Smooth muscle cell (in vitro differentiated cells): ENCODE results near the gene ADAMTSL3. TPM values are rescaled to one million over a fixed set of nuclear protein-coding genes. Genes with fewer than 3 reads are reported as not detected.
"Not testable (repeated sequence)": the region's sequence is repeated elsewhere in the genome, so short reads cannot be mapped to it uniquely, and the experiment has no call there.

Source experiments
- DNase-seq: peaks from one replicate; lab custom pipeline; 2025; ENCODE audit not compliant: unreplicated experiment; lab: John Stamatoyannopoulos, UW
- H2AFZ ChIP-seq: fragments of 200-600 bp; sonication (generic); 2 replicates; pipeline ENCODE4 v1.6.0; 2016; ENCODE audit warnings: antibody characterized with exemption, low read depth, mild to moderate bottlenecking
- H3F3A ChIP-seq: fragments of 200-600 bp; sonication (generic); 2 replicates; pipeline ENCODE4 v1.6.0; 2017; ENCODE audit warnings: antibody characterized with exemption, low read depth
- H3K27ac ChIP-seq: fragments of 200-600 bp; sonication (generic); 2 replicates; pipeline ENCODE4 v1.5.1; 2016; ENCODE audit warnings: low read depth, mild to moderate bottlenecking
- H3K27me3 ChIP-seq: fragments of 200-600 bp; sonication (generic); 2 replicates; pipeline ENCODE4 v1.6.1; 2016; ENCODE audit warnings: low read depth, mild to moderate bottlenecking
- H3K36me3 ChIP-seq: fragments of 200-600 bp; sonication (generic); 2 replicates; pipeline ENCODE4 v1.5.1; 2016; ENCODE audit warnings: low read depth
- H3K4me1 ChIP-seq: fragments of 200-600 bp; sonication (generic); 2 replicates; pipeline ENCODE4 v1.5.1; 2016; ENCODE audit warnings: low read depth
- H3K4me2 ChIP-seq: fragments of 200-600 bp; sonication (generic); 2 replicates; pipeline ENCODE4 v1.6.0; 2016; ENCODE audit warnings: mild to moderate bottlenecking
- H3K4me3 ChIP-seq: fragments of 200-600 bp; sonication (generic); 2 replicates; pipeline ENCODE4 v1.5.1; 2016; ENCODE audit warnings: mild to moderate bottlenecking
- H3K79me2 ChIP-seq: fragments of 200-600 bp; sonication (generic); 2 replicates; pipeline ENCODE4 v1.6.0; 2016; ENCODE audit warnings: low read depth, mild to moderate bottlenecking
- H3K9ac ChIP-seq: fragments of 200-600 bp; sonication (generic); 2 replicates; pipeline ENCODE4 v1.6.0; 2016; ENCODE audit warnings: low read depth
- H3K9me3 ChIP-seq: fragments of 200-600 bp; sonication (generic); replicated peaks from 2 replicates; pipeline ENCODE4 v1.5.1; 2016; ENCODE audit warnings: low read depth
- H4K20me1 ChIP-seq: fragments of 200-600 bp; sonication (generic); 2 replicates; pipeline ENCODE4 v1.6.0; 2016; ENCODE audit warnings: low read depth
- CTCF ChIP-seq: fragments of 200-600 bp; sonication (generic); IDR thresholded peaks from 2 replicates; pipeline ENCODE4 v1.5.1; 2017; ENCODE audit warnings: borderline replicate concordance, mild to moderate bottlenecking, antibody characterized with exemption; ENCODE audit not compliant: insufficient read depth, poor library complexity, severe bottlenecking
- WGBS: methylation state at CpG from one replicate; pipeline ENCODE4 v1.1.7; 2016; ENCODE audit warnings: low lambda C conversion rate; 5-methylcytosine and 5-hydroxymethylcytosine counted together
- polyA plus RNA-seq: library from polyadenylated mRNA; unstranded; fragments of >200 nt; fragmentation: Nextera tagmentation; extraction: Ambion mirVana; gene quantifications from 2 replicates; pipeline ENCODE4 v1.2.1, GENCODE V29; 2016
- total RNA-seq: library from RNA; depleted of rRNA; stranded (reverse); fragments of >200 nt; gene quantifications from 2 replicates; pipeline ENCODE4 v1.2.3, GENCODE V29; 2014

Gene ADAMTSL3
- total and polyA plus RNA-seq, 2 experiments from 2014 or later, result 0.17 to 0.22 TPM

GRCh38 chr15:83747050-83747717 lies 93.3 kb downstream of the ADAMTSL3 start:
- Histone ChIP-seq H3K4me3 (no peak overlapping the region), H3K4me2 (peak overlapping the region; percentile 61), H3K4me1 (no peaks in the 10 kb centered on the region), H3K9me3 (no peaks in the 10 kb centered on the region), H3K27ac (no peak overlapping the region), H3F3A (no peaks in the 10 kb centered on the region), H3K79me2 (no peaks in the 10 kb centered on the region), H2AFZ (peak overlapping the region; percentile 42), H3K36me3 (no peaks in the 10 kb centered on the region), H3K27me3 (peaks cover 8% of the 10 kb centered on the region), H3K9ac (no peak overlapping the region), H4K20me1 (no peaks in the 10 kb centered on the region)
- 71% methylated on average over 5 of the region's 5 CpGs for WGBS
- no peak for DNase-seq
- no peak for TF ChIP-seq CTCF

GRCh38 chr15:83747718-83748110 lies 93.8 kb downstream of the ADAMTSL3 start:
- H3F3A ChIP-seq, result no peaks in the 10 kb centered on the region
- no peak overlapping the region for H3K4me3 ChIP-seq
- H3K27ac ChIP-seq, result no peak overlapping the region
- H3K4me2 ChIP-seq, result no peak overlapping the region
- H3K36me3 ChIP-seq, result no peaks in the 10 kb centered on the region
- H3K79me2 ChIP-seq, result no peaks in the 10 kb centered on the region
- no peak for TF ChIP-seq CTCF
- 82% methylated on average over 5 of the region's 5 CpGs for WGBS
- no peak for DNase-seq
- no peaks in the 10 kb centered on the region for H3K4me1 ChIP-seq
- H2AFZ ChIP-seq, result no peak overlapping the region
- peaks cover 8% of the 10 kb centered on the region for H3K27me3 ChIP-seq
- H3K9me3 ChIP-seq, result no peaks in the 10 kb centered on the region
- no peaks in the 10 kb centered on the region for H4K20me1 ChIP-seq
- H3K9ac ChIP-seq, result no peak overlapping the region

GRCh38 chr15:83753872-83754493 lies 100.1 kb downstream of the ADAMTSL3 start:
- Histone ChIP-seq H3K4me1 (no peaks in the 10 kb centered on the region), H3K4me3 (no peak overlapping the region), H2AFZ (no peak overlapping the region), H3K79me2 (no peaks in the 10 kb centered on the region), H3K36me3 (no peaks in the 10 kb centered on the region), H3K27me3 (peaks cover 8% of the 10 kb centered on the region), H3K4me2 (no peak overlapping the region), H3K27ac (no peak overlapping the region), H3K9me3 (no peaks in the 10 kb centered on the region), H4K20me1 (no peaks in the 10 kb centered on the region), H3K9ac (no peak overlapping the region), H3F3A (no peaks in the 10 kb centered on the region)
- TF ChIP-seq CTCF, result no peak
- WGBS, result 82% methylated on average over 6 of the region's 6 CpGs
- no peak for DNase-seq

- H3K9me3 ChIP-seq, H3K79me2 ChIP-seq, H3K4me1 ChIP-seq, H3K9ac ChIP-seq, H3K27ac ChIP-seq, DNase-seq, H3K36me3 ChIP-seq, H2AFZ ChIP-seq, H3K4me2 ChIP-seq, H3F3A ChIP-seq, H3K27me3 ChIP-seq, H3K4me3 ChIP-seq, H4K20me1 ChIP-seq: not testable (repeated sequence)
- WGBS, result 86% methylated on average over 1 of the region's 1 CpG
Measured at GRCh38 chr15:83757291-83757690, 103.4 kb downstream of the ADAMTSL3 start.
